GM18907 (cell line): ENCODE results near the gene PLEKHG3.
"Not testable (repeated sequence)": the region's sequence is repeated elsewhere in the genome, so short reads cannot be mapped to it uniquely, and the experiment has no call there.

Source experiments
- ATAC-seq: cut with Tn5 transposase; IDR thresholded peaks from one replicate; pipeline ENCODE4 v1.9.1; 2021; ENCODE audit warnings: mild to moderate bottlenecking, moderate library complexity; ENCODE audit not compliant: unreplicated experiment

The PLEKHG3 gene

GRCh38 chr14:64686282-64686615 is 18.0 kb upstream of the PLEKHG3 start:
- ATAC-seq: no peak

GRCh38 chr14:64688031-64688430 is 16.2 kb upstream of the PLEKHG3 start:
- no peak for ATAC-seq

- ATAC-seq: no peak
Observed at GRCh38 chr14:64688811-64689281, 15.4 kb upstream of the PLEKHG3 start.

- no peak for ATAC-seq
Observed at GRCh38 chr14:64689289-64689688, 14.9 kb upstream of the PLEKHG3 start.

- ATAC-seq: not testable (repeated sequence)
Observed at GRCh38 chr14:64690607-64691006, 13.6 kb upstream of the PLEKHG3 start.

GRCh38 chr14:64691376-64691775 is 12.8 kb upstream of the PLEKHG3 start:
- ATAC-seq: no peak

GRCh38 chr14:64692189-64692985 is 11.8 kb upstream of the PLEKHG3 start:
- no peak for ATAC-seq

- ATAC-seq: no peak
Observed at GRCh38 chr14:64692986-64693809, 11.0 kb upstream of the PLEKHG3 start.

- no peak for ATAC-seq
Observed at GRCh38 chr14:64693810-64694165, 10.4 kb upstream of the PLEKHG3 start.

GRCh38 chr14:64695071-64695470 is 9.2 kb upstream of the PLEKHG3 start:
- no peak for ATAC-seq

GRCh38 chr14:64696355-64696857 is 7.8 kb upstream of the PLEKHG3 start:
- no peak for ATAC-seq

- ATAC-seq: no peak
Observed at GRCh38 chr14:64698903-64699302, 5.3 kb upstream of the PLEKHG3 start.

GRCh38 chr14:64700290-64700689 is 3.9 kb upstream of the PLEKHG3 start:
- ATAC-seq: no peak

GRCh38 chr14:64700894-64701293 is 3.3 kb upstream of the PLEKHG3 start:
- ATAC-seq: no peak

- ATAC-seq: no peak
Observed at GRCh38 chr14:64701660-64702059, 2.6 kb upstream of the PLEKHG3 start.

- no peak for ATAC-seq
Observed at GRCh38 chr14:64702493-64703394, 1.5 kb upstream of the PLEKHG3 start.

GRCh38 chr14:64703395-64704142 is 655 bp upstream of the PLEKHG3 start:
- no peak for ATAC-seq

GRCh38 chr14:64704743-64705380 is 638 bp downstream of the PLEKHG3 start:
- ATAC-seq: no peak

- no peak for ATAC-seq
Observed at GRCh38 chr14:64705381-64706118, 1.3 kb downstream of the PLEKHG3 start.
